Neural progenitor cell (in vitro differentiated cells): ENCODE measurements around the gene HDAC4. TPM values are rescaled to one million over a fixed set of nuclear protein-coding genes. Genes with fewer than 3 reads are reported as not detected.

Source experiments
- DNase-seq: peaks from one replicate; pipeline ENCODE4 v3.0.0-alpha.2; 2016; ENCODE audit warnings: low spot score
- H2AFZ ChIP-seq: fragments of 200-600 bp; sonication (generic); replicated peaks from 2 replicates; pipeline ENCODE4 v1.6.1; 2016; ENCODE audit warnings: antibody characterized with exemption
- H3F3A ChIP-seq: fragments of 200-600 bp; sonication (generic); 2 replicates; pipeline ENCODE4 v1.6.1; 2016; ENCODE audit warnings: antibody characterized with exemption, low read depth
- H3K27ac ChIP-seq: fragments of 200-600 bp; sonication (generic); 2 replicates; pipeline ENCODE4 v1.5.1; 2016; ENCODE audit warnings: mild to moderate bottlenecking
- H3K27me3 ChIP-seq: fragments of 200-600 bp; sonication (generic); 2 replicates; pipeline ENCODE4 v1.6.1; 2016; ENCODE audit warnings: mild to moderate bottlenecking, moderate library complexity
- H3K36me3 ChIP-seq: fragments of 200-600 bp; sonication (generic); 2 replicates; pipeline ENCODE4 v1.5.1; 2016
- H3K4me1 ChIP-seq: fragments of 200-600 bp; sonication (generic); 2 replicates; pipeline ENCODE4 v1.6.1; 2016; ENCODE audit warnings: mixed run types
- H3K4me2 ChIP-seq: fragments of 200-600 bp; sonication (generic); 2 replicates; pipeline ENCODE4 v1.6.1; 2016
- H3K4me3 ChIP-seq: fragments of 200-600 bp; sonication (generic); 2 replicates; pipeline ENCODE4 v1.5.1; 2016
- H3K79me2 ChIP-seq: fragments of 200-600 bp; sonication (generic); 2 replicates; pipeline ENCODE4 v1.6.1; 2016; ENCODE audit warnings: low read depth
- H3K9ac ChIP-seq: fragments of 200-600 bp; sonication (generic); 2 replicates; pipeline ENCODE4 v1.6.1; 2016
- H3K9me3 ChIP-seq: fragments of 200-600 bp; sonication (generic); 2 replicates; pipeline ENCODE4 v1.5.1; 2016; ENCODE audit warnings: low read depth
- H4K20me1 ChIP-seq: fragments of 200-600 bp; sonication (generic); 2 replicates; pipeline ENCODE4 v1.6.1; 2016; ENCODE audit warnings: low read depth
- H3K27ac Mint-ChIP-seq: 3 replicates; pipeline ENCODE4 v1.8.0; 2021; ENCODE audit warnings: mixed read lengths
- H3K27me3 Mint-ChIP-seq: 2 replicates; pipeline ENCODE4 v1.8.0; 2022; ENCODE audit warnings: low read depth, mild to moderate bottlenecking, inconsistent platforms, moderate library complexity, mixed read lengths; ENCODE audit not compliant: insufficient read depth
- H3K36me3 Mint-ChIP-seq: 3 replicates; pipeline ENCODE4 v1.8.0; 2021; ENCODE audit warnings: mixed read lengths
- H3K4me1 Mint-ChIP-seq: 3 replicates; pipeline ENCODE4 v1.8.0; 2021; ENCODE audit warnings: mixed read lengths
- H3K4me3 Mint-ChIP-seq: 3 replicates; pipeline ENCODE4 v1.8.0; 2021; ENCODE audit warnings: mild to moderate bottlenecking, moderate library complexity, mixed read lengths
- H3K9me3 Mint-ChIP-seq: 3 replicates; pipeline ENCODE4 v1.8.0; 2020; ENCODE audit warnings: mixed read lengths
- EZH2 ChIP-seq: fragments of 200-600 bp; sonication (generic); IDR thresholded peaks from 2 replicates; pipeline ENCODE4 v1.6.1; 2017; ENCODE audit warnings: antibody characterized with exemption, mild to moderate bottlenecking, moderate library complexity
- EZH2phosphoT487 ChIP-seq: fragments of 200-600 bp; sonication (generic); IDR thresholded peaks from 2 replicates; pipeline ENCODE4 v1.6.1; 2017; ENCODE audit warnings: antibody characterized with exemption
- total RNA-seq: library from RNA; depleted of rRNA; stranded (reverse); fragments of >200 nt; gene quantifications from 2 replicates; pipeline ENCODE4 v1.2.3, GENCODE V29; 2015; ENCODE audit warnings: low replicate concordance
- TF ChIP-seq, protein P1 (sequence below): fragments of 200-600 bp; sonication (generic); IDR thresholded peaks from 2 replicates; pipeline ENCODE4 v1.5.1; 2017; ENCODE audit warnings: antibody characterized with exemption, mild to moderate bottlenecking

HDAC4 gene
- total RNA-seq, 1 donor from 2014 or later, result 36.0 TPM

DNA sequence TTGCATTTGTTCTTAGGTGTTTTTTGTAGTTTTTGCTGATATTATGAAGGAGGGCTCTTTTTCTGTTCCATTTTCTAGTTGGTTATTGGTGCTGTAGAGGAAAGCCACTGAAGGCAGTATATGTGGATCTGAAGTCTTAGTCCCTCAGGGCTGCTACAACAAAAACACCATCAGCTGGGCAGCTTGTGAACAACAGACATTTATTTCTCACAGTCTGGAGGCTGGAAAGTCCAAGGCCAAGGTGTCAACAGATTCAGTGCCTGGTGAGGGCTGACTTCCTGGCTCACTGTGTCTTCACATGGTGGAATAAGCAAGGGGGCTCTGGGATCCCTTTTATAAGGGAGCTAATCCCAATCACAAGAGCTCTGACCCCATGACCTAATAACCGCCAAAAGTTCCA is 31.4 kb upstream of the HDAC4 start:
- Histone ChIP-seq H3K36me3 (peaks cover 4% of the 10 kb centered on the region), H3K9me3 (no peaks in the 10 kb centered on the region), H3F3A (no peaks in the 10 kb centered on the region), H3K79me2 (no peaks in the 10 kb centered on the region), H3K27ac (no peak overlapping the region), H3K4me1 (no peaks in the 10 kb centered on the region), H3K27me3 (no peaks in the 10 kb centered on the region), H3K9ac (no peak overlapping the region), H2AFZ (no peak overlapping the region), H3K4me3 (no peak overlapping the region), H3K4me2 (no peak overlapping the region), H4K20me1 (no peaks in the 10 kb centered on the region)
- TF ChIP-seq, protein P1, sequence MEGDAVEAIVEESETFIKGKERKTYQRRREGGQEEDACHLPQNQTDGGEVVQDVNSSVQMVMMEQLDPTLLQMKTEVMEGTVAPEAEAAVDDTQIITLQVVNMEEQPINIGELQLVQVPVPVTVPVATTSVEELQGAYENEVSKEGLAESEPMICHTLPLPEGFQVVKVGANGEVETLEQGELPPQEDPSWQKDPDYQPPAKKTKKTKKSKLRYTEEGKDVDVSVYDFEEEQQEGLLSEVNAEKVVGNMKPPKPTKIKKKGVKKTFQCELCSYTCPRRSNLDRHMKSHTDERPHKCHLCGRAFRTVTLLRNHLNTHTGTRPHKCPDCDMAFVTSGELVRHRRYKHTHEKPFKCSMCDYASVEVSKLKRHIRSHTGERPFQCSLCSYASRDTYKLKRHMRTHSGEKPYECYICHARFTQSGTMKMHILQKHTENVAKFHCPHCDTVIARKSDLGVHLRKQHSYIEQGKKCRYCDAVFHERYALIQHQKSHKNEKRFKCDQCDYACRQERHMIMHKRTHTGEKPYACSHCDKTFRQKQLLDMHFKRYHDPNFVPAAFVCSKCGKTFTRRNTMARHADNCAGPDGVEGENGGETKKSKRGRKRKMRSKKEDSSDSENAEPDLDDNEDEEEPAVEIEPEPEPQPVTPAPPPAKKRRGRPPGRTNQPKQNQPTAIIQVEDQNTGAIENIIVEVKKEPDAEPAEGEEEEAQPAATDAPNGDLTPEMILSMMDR, result no peak
- peaks cover 16% of the 10 kb centered on the region for H3K9me3 Mint-ChIP-seq
- H3K27me3 Mint-ChIP-seq, result peaks cover 10% of the 10 kb centered on the region
- no peak for DNase-seq
- H3K4me3 Mint-ChIP-seq, result no peak overlapping the region
- no peak overlapping the region for H3K27ac Mint-ChIP-seq
- no peaks in the 10 kb centered on the region for H3K4me1 Mint-ChIP-seq
- H3K36me3 Mint-ChIP-seq, result peaks cover 1% of the 10 kb centered on the region

DNA sequence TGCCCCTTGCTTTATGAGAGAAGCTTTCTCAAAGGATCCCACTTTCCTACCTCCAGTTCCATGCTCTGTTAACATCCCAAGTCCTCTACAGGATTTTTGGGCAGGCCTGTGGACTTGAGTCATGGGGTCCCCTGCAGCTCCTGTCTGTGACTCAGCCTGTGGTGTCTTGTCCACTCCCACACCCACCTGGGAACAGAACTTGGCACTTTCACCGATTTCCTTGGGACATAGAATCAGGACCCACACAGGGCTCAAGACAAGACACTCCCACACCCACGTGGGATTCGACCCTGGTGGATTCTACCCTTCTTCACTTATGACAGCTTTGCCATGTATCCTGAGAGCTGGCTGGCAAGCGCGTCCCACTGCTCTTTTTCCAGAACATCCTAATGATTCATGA is 30.7 kb upstream of the HDAC4 start:
- no peak overlapping the region for H3K4me3 Mint-ChIP-seq
- DNase-seq, result no peak
- no peak overlapping the region for H3K4me3 ChIP-seq
- H3F3A ChIP-seq, result no peaks in the 10 kb centered on the region
- H3K9ac ChIP-seq, result no peak overlapping the region
- no peak overlapping the region for H2AFZ ChIP-seq
- no peaks in the 10 kb centered on the region for H4K20me1 ChIP-seq
- TF ChIP-seq EZH2 (no peak), EZH2phosphoT487 (no peak)
- TF ChIP-seq, protein P1, result no peak
- peaks cover 10% of the 10 kb centered on the region for H3K27me3 Mint-ChIP-seq
- H3K79me2 ChIP-seq, result no peaks in the 10 kb centered on the region
- H3K36me3 Mint-ChIP-seq, result peaks cover 1% of the 10 kb centered on the region
- H3K27me3 ChIP-seq, result no peaks in the 10 kb centered on the region
- H3K4me1 ChIP-seq, result no peaks in the 10 kb centered on the region
- peaks cover 14% of the 10 kb centered on the region for H3K9me3 Mint-ChIP-seq
- no peaks in the 10 kb centered on the region for H3K4me1 Mint-ChIP-seq
- no peak overlapping the region for H3K27ac ChIP-seq
- no peak overlapping the region for H3K4me2 ChIP-seq
- H3K27ac Mint-ChIP-seq, result no peak overlapping the region
- peaks cover 4% of the 10 kb centered on the region for H3K36me3 ChIP-seq
- H3K9me3 ChIP-seq, result no peaks in the 10 kb centered on the region

DNA sequence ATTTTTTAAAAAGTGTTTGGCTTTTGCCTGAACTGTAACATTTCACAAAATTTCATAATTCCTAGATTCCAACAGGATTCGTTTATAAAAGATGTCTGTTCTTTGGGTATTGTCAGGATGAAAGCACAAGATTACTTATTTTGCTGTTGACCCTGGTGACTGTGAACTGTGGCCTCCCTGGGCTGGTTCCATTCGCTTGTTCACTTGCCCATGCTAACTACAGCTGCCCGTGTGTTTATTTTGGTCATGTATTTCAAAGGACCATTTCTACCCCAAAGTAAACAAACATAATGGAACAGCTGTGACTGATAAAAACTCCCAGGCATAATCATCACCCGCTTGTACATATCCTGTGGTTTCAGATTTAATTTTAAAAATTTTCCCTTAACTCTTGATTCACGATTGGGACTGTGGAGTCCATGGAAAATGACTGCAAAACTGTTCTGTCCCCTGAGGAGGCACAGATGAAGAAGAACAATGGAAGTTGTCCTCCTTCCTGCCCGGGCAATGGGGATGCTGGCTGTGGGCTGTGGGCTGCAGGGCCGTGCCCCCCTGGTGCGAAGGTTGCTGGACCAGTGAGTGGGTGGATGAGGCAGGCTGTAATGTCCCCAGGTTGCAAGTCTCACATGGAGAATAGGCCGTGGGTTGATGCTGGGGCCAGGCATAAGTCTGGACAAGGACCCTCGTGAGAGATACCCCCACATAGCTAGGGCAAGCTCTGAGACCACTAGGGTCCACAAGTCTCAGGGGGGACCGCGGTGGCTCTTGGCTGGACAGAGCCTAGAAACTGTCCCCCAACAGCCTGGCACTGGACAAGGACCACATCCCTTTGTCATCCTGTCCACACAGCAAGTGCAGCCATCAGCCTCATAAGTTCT is 28.9 kb upstream of the HDAC4 start:
- Histone ChIP-seq H3K9me3 (no peaks in the 10 kb centered on the region), H3K36me3 (peaks cover 4% of the 10 kb centered on the region), H3K4me1 (no peaks in the 10 kb centered on the region), H3K9ac (no peak overlapping the region), H3K79me2 (no peaks in the 10 kb centered on the region), H3K27ac (no peak overlapping the region), H3K27me3 (no peaks in the 10 kb centered on the region), H2AFZ (no peak overlapping the region), H3K4me3 (no peak overlapping the region), H4K20me1 (no peaks in the 10 kb centered on the region), H3F3A (no peaks in the 10 kb centered on the region), H3K4me2 (no peak overlapping the region)
- TF ChIP-seq EZH2 (no peak), EZH2phosphoT487 (no peak)
- TF ChIP-seq, protein P1, result no peak
- no peak for DNase-seq
- H3K27ac Mint-ChIP-seq, result no peak overlapping the region
- H3K4me3 Mint-ChIP-seq, result no peak overlapping the region
- no peaks in the 10 kb centered on the region for H3K4me1 Mint-ChIP-seq
- peaks cover 13% of the 10 kb centered on the region for H3K9me3 Mint-ChIP-seq
- H3K27me3 Mint-ChIP-seq, result peaks cover 10% of the 10 kb centered on the region
- peaks cover 1% of the 10 kb centered on the region for H3K36me3 Mint-ChIP-seq
